ENCODE measurements around the gene ANKRD28. TPM values are rescaled to one million over a fixed set of nuclear protein-coding genes. Genes with fewer than 3 reads are reported as not detected.
A peak's percentile ranks its signal among the peaks of the same experiment; 100 is the strongest.

Gene ANKRD28
- total RNA-seq, 1 donor from 2014 or later, result 60.6 TPM

GRCh38 chr3:15768421-15769255 lies 29.1 kb downstream of the ANKRD28 start:
- no peak overlapping the region for H3K4me3 ChIP-seq (ENCODE audit: low read depth, low read length)
- FAIRE-seq (no peak), DNase-seq (ENCODE audit: low read depth) (peak; percentile 99)
- TF ChIP-seq CTCF (IDR thresholded peaks at IDR 0.05; ENCODE audit: insufficient read depth, low read length, severe bottlenecking), result no peak
- no peaks in the 10 kb centered on the region for H3K36me3 ChIP-seq (ENCODE audit: control insufficient read depth, insufficient read depth, low read length)
- no peaks in the 10 kb centered on the region for H3K27me3 ChIP-seq (ENCODE audit: control insufficient read depth, insufficient read depth, low read length)

GRCh38 chr3:15766406-15766805 lies 31.4 kb downstream of the ANKRD28 start:
- FAIRE-seq (no peak), DNase-seq (ENCODE audit: low read depth) (no peak)

GRCh38 chr3:15758295-15758694 lies 39.5 kb downstream of the ANKRD28 start:
- FAIRE-seq (no peak), DNase-seq (ENCODE audit: low read depth) (no peak)
- no peaks in the 10 kb centered on the region for H3K36me3 ChIP-seq (ENCODE audit: control insufficient read depth, insufficient read depth, low read length)
- TF ChIP-seq CTCF (IDR thresholded peaks at IDR 0.05; ENCODE audit: insufficient read depth, low read length, severe bottlenecking), result no peak
- no peaks in the 10 kb centered on the region for H3K27me3 ChIP-seq (ENCODE audit: control insufficient read depth, insufficient read depth, low read length)
- H3K4me3 ChIP-seq (ENCODE audit: low read depth, low read length), result no peak overlapping the region

More at GRCh38 chr3:15766406-15766805, 31.4 kb downstream of the ANKRD28 start:
- no peak for TF ChIP-seq CTCF (IDR thresholded peaks at IDR 0.05; ENCODE audit: insufficient read depth, low read length, severe bottlenecking)
- no peaks in the 10 kb centered on the region for H3K36me3 ChIP-seq (ENCODE audit: control insufficient read depth, insufficient read depth, low read length)
- H3K4me3 ChIP-seq (ENCODE audit: low read depth, low read length), result no peak overlapping the region
- H3K27me3 ChIP-seq (ENCODE audit: control insufficient read depth, insufficient read depth, low read length), result no peaks in the 10 kb centered on the region

GRCh38 chr3:15757824-15758223 lies 40.0 kb downstream of the ANKRD28 start:
- no peak for FAIRE-seq
- Histone ChIP-seq H3K36me3 (ENCODE audit: control insufficient read depth, insufficient read depth, low read length) (no peaks in the 10 kb centered on the region), H3K27me3 (ENCODE audit: control insufficient read depth, insufficient read depth, low read length) (no peaks in the 10 kb centered on the region), H3K4me3 (ENCODE audit: low read depth, low read length) (no peak overlapping the region)
- DNase-seq (ENCODE audit: low read depth), result no peak
- TF ChIP-seq CTCF (IDR thresholded peaks at IDR 0.05; ENCODE audit: insufficient read depth, low read length, severe bottlenecking), result no peak

- no peak for TF ChIP-seq CTCF (IDR thresholded peaks at IDR 0.05; ENCODE audit: insufficient read depth, low read length, severe bottlenecking)
- no peak for FAIRE-seq
These were observed 41.3 kb downstream of the ANKRD28 start for GRCh38 chr3:15756505-15756904.

More at GRCh38 chr3:15756505-15756904, 41.3 kb downstream of the ANKRD28 start:
- DNase-seq (ENCODE audit: low read depth), result no peak
- H3K27me3 ChIP-seq (ENCODE audit: control insufficient read depth, insufficient read depth, low read length), result no peaks in the 10 kb centered on the region
- no peak overlapping the region for H3K4me3 ChIP-seq (ENCODE audit: low read depth, low read length)
- H3K36me3 ChIP-seq (ENCODE audit: control insufficient read depth, insufficient read depth, low read length), result no peaks in the 10 kb centered on the region

All from bronchial epithelial cell (primary cell).